ENCODE data around the gene AGAP5.
"Not testable (repeated sequence)": the region's sequence is repeated elsewhere in the genome, so short reads cannot be mapped to it uniquely, and the experiment has no call there.

DNA sequence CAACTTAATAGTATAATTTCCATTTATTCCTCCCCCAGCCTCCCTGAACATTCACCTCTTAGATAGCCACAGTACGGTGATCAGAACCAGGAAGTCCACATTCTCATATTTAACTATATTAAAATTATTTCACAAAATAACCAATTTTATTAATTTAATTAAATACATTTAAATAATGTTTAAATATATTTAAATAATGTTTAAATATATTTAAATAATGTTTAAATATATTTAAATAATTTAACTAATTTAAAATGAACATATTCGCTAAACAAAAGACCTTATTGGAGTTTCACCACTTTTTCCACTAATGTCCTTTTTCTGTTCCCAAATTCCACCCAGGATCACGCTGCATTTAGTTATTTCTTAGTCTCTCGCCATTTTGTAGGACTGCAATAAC is 29.5 kb downstream of the AGAP5 start:
- TF ChIP-seq, protein P1, sequence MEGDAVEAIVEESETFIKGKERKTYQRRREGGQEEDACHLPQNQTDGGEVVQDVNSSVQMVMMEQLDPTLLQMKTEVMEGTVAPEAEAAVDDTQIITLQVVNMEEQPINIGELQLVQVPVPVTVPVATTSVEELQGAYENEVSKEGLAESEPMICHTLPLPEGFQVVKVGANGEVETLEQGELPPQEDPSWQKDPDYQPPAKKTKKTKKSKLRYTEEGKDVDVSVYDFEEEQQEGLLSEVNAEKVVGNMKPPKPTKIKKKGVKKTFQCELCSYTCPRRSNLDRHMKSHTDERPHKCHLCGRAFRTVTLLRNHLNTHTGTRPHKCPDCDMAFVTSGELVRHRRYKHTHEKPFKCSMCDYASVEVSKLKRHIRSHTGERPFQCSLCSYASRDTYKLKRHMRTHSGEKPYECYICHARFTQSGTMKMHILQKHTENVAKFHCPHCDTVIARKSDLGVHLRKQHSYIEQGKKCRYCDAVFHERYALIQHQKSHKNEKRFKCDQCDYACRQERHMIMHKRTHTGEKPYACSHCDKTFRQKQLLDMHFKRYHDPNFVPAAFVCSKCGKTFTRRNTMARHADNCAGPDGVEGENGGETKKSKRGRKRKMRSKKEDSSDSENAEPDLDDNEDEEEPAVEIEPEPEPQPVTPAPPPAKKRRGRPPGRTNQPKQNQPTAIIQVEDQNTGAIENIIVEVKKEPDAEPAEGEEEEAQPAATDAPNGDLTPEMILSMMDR (IDR thresholded peaks at IDR 0.05), result not testable (repeated sequence)
- not testable (repeated sequence) for TF ChIP-seq POLR2AphosphoS5 (IDR thresholded peaks at IDR 0.05)

Data from upper lobe of left lung (tissue), 4 donors.